IPS-18a (cell line): Measurements from ENCODE around the gene HDAC4.

Experiments used
- H3K27ac ChIP-seq: one replicate; pipeline ENCODE4 v1.5.1; 2013; ENCODE audit warnings: low read length
- H3K27me3 ChIP-seq: one replicate; pipeline ENCODE4 v1.6.1; 2013; ENCODE audit warnings: mild to moderate bottlenecking, low read length; ENCODE audit not compliant: control insufficient read depth, insufficient read depth
- H3K36me3 ChIP-seq: one replicate; pipeline ENCODE4 v1.6.1; 2013; ENCODE audit warnings: low read depth, low read length; ENCODE audit not compliant: control insufficient read depth
- H3K4me1 ChIP-seq: one replicate; pipeline ENCODE4 v1.6.1; 2013; ENCODE audit warnings: low read depth, low read length; ENCODE audit not compliant: control insufficient read depth
- H3K4me3 ChIP-seq: one replicate; pipeline ENCODE4 v1.5.1; 2013; ENCODE audit warnings: low read length
- H3K9ac ChIP-seq: one replicate; pipeline ENCODE4 v1.6.1; 2013; ENCODE audit warnings: mild to moderate bottlenecking, low read length, moderate library complexity
- H3K9me3 ChIP-seq: one replicate; pipeline ENCODE4 v1.6.1; 2013; ENCODE audit warnings: low read depth, low read length; ENCODE audit not compliant: control insufficient read depth

Gene HDAC4

DNA sequence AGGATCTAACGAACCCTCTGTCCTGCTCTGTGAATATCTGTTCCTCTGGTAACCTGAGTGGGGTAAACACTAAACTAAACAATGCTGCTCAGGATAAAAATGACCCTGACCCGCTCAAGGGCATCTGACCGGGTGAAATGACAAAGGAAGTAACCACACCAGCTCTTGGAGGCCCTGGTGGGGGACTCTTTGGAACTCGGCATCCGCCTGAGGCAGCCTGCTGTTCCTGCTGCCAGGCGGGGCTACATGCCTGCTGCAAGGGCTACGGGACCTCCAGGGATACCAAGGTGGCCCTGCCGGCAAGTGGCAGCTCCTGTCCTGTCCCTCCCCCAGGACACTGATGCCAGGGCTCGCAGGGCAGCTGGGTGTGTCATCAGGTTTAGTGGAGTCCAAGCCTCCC, 273.3 kb downstream of the HDAC4 start:
- H3K9ac ChIP-seq = no peak overlapping the region
- no peaks in the 10 kb centered on the region for H3K4me1 ChIP-seq
- no peaks in the 10 kb centered on the region for H3K27me3 ChIP-seq
- peaks cover 15% of the 10 kb centered on the region for H3K36me3 ChIP-seq
- H3K9me3 ChIP-seq = no peaks in the 10 kb centered on the region
- H3K27ac ChIP-seq = no peak overlapping the region
- no peak overlapping the region for H3K4me3 ChIP-seq

DNA sequence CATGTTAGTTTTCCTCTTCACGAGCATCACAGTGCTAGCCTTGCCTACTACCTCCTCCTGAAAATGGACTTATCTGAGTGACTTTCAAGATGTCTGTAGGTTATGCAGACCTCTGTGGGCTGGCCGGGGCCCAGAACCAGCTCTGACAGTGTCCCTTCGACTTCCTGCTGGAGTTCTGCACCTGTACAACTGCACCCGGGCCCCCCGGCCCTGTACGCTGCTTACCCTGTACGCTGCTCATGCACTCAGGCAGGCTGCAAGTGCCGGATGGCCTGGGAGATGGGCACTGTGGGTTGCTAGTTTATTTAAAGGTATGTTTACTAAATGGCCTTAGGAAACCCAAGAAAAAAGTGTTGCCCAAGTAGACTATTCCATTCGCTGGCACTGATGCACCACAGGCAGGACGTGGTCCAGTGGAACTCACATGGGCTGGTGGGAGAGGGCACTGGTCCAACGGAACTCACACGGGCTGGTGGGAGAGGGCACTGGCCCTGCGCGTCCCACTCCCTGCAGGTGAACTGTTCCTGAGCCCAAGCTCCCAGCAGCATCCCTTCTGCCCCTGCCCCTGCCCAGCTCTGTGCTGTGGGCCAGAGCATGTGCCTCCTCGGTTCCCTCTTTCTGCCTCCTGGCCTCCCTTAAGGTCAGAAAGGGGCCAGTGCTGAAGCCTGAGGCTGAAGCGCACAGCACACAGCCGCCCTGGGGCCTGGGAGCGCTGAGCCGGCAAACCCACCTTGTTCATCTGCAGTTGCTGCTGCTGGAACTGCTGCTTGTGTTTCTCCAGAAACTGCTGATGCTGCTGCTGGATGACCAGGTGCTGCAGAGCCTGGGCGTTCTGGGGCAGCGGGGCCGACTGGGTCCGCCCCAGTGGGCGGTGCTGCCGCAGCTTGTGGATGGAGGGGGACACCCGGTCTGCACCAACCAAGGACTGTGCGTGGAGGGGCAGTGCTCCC, 274.8 kb downstream of the HDAC4 start:
- no peak overlapping the region for H3K27ac ChIP-seq
- peaks cover 15% of the 10 kb centered on the region for H3K36me3 ChIP-seq
- no peaks in the 10 kb centered on the region for H3K4me1 ChIP-seq
- H3K4me3 ChIP-seq = no peak overlapping the region
- no peaks in the 10 kb centered on the region for H3K27me3 ChIP-seq
- H3K9ac ChIP-seq = no peak overlapping the region
- H3K9me3 ChIP-seq = no peaks in the 10 kb centered on the region

DNA sequence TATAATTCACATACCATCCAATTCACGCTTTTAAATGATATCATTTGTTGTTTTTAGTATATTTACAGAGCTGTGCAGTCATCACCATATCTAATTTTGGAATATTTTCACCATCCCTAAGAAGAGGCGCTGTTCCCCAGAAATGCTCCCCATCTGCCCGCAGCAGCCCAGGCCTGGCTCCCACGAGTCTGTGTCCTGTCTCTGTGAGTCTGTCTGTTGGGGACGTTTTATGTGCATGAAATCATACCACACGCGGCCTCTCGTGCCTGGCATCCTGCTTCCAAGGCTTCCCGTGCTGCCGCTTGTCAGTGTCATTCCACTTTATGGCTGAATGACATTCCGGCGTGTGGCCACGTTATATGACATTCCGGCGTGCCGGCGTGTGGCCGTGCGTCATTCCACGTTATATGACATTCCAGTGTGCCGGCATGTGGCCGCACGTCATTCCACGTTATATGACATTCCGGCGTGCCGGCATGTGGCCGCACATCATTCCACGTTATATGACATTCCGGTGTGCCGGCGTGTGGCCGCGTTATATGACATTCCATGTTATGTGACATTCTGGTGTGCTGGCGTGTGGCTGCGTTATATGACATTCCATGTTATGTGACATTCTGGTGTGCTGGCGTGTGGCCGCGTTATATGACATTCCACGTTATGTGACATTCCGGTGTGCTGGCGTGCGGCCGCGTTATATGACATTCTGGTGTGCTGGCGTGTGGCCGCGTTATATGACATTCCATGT, 276.5 kb downstream of the HDAC4 start:
- Histone ChIP-seq H3K9me3 (no peaks in the 10 kb centered on the region), H3K4me3 (no peak overlapping the region), H3K9ac (no peak overlapping the region), H3K36me3 (peaks cover 15% of the 10 kb centered on the region), H3K27ac (no peak overlapping the region), H3K27me3 (no peaks in the 10 kb centered on the region), H3K4me1 (no peaks in the 10 kb centered on the region)

DNA sequence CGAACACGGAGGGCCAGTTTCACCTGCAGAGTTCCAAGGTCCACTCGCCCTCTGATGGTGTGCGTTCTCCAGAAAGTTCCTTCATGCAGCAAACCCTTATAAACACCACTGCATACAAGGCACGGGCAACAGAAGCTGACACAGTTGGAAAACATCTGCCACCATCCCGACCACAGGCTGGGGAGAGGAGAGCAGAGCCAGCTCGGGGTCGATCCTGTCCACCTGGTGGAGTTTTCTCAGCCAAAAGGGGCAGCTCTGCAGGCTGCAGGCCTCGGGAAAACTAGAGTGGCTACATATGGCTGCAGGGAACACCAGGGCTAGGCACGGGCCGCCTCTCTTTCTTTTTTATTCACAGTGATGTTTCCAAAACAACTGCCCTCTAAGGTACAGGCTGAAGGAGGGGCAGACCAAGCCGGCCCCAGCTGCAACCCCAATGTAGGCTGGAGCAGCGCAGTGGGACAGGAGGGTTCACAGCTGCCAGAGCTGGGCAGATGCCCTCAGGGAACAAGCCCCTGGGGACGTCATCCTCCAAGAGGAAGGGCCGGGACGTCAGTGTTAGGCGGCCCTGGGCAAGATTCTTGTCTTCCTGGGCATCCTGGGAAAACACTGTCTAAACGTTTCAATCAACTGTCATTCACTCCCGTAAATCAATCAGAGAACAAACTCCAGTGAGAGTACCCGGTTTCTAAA, 278.3 kb downstream of the HDAC4 start:
- H3K36me3 ChIP-seq = peaks cover 15% of the 10 kb centered on the region
- no peaks in the 10 kb centered on the region for H3K9me3 ChIP-seq
- H3K4me3 ChIP-seq = no peak overlapping the region
- H3K4me1 ChIP-seq = no peaks in the 10 kb centered on the region
- H3K9ac ChIP-seq = no peak overlapping the region
- no peak overlapping the region for H3K27ac ChIP-seq
- H3K27me3 ChIP-seq = no peaks in the 10 kb centered on the region

DNA sequence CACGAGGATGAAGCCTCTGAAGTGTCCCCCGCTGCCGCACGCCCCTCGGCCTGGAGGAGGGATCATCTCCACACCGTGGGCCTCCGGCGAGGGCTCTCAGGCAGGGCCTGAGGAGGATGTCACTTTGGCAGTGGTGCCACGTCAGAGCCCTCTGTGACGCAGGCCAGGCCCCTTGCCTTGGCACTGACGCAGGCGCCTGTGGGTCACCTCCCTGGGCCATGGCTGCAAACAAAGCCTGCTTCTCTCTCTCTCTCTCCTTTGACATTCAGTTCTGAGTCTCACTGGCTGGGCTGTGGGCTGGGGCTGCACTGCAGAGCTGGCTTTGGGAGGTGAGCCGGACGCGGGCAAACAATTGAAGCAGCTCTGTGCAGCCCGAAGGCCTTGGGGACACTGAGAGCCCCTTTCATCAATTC, 279.2 kb downstream of the HDAC4 start:
- Histone ChIP-seq H3K4me1 (no peaks in the 10 kb centered on the region), H3K27me3 (no peaks in the 10 kb centered on the region), H3K36me3 (peaks cover 15% of the 10 kb centered on the region), H3K27ac (no peak overlapping the region), H3K9me3 (no peaks in the 10 kb centered on the region), H3K4me3 (no peak overlapping the region), H3K9ac (no peak overlapping the region)

DNA sequence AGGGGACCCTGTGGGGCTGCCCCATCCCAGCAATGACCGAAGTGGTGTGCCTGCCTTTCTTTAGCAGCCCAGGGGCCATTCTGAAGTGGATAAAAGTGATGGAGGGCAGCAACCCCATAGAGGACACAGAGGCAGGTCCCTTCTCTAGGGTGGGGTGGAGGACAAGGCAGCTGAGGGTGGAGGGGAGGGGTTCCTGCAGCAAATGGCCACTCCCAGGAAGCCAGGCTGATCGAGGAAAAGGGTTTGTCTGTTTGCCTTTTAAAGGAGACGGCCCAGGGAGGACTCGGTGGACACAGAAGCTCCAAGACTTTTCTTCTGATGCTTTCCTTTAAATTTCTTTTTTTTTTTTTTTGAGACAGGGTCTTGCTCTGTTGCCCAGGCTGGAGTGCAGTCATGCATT, 280.2 kb downstream of the HDAC4 start:
- H3K9ac ChIP-seq = no peak overlapping the region
- H3K9me3 ChIP-seq = no peaks in the 10 kb centered on the region
- H3K27me3 ChIP-seq = no peaks in the 10 kb centered on the region
- no peak overlapping the region for H3K27ac ChIP-seq
- no peak overlapping the region for H3K4me3 ChIP-seq
- H3K4me1 ChIP-seq = no peaks in the 10 kb centered on the region
- peaks cover 14% of the 10 kb centered on the region for H3K36me3 ChIP-seq

DNA sequence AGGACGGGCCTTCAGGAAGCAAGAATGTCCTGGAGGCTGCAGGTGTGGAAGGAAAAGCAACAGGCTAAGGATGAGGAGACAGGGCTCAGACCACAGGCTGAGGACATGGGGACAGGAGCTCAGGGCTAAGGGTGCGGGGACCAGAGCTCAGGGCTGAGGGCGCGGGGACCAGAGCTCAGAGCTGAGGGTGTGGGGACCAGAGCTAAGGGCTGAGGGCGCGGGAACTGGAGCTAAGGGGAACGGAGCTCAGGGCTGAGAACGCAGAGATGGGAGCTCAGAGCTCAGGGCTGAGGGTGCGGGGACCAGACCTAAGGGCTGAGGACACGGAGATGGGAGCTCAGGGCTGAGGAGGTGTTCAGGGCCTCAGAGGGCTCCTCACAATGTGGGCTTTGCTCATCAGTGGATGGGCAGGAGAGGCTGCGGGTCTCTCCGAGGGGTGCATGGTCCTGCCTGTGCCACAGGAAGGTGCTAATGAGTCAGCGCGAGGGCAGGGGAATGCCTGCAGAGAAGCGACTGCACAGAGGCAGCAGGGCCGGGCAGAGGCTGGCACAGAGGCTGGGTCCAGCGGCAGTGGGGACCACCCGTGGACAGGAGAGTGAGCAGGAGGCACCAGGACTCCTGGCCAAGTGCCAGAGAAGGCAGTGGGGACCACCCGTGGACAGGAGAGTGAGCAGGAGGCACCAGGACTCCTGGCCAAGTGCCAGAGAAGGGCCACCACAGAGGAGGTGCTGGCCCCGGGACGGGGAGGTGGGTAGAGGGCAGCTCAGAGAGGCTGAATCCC, 281.3 kb downstream of the HDAC4 start:
- Histone ChIP-seq H3K27ac (no peak overlapping the region), H3K27me3 (no peaks in the 10 kb centered on the region), H3K4me3 (no peak overlapping the region), H3K4me1 (no peaks in the 10 kb centered on the region), H3K9ac (no peak overlapping the region), H3K9me3 (no peaks in the 10 kb centered on the region), H3K36me3 (peaks cover 3% of the 10 kb centered on the region)

DNA sequence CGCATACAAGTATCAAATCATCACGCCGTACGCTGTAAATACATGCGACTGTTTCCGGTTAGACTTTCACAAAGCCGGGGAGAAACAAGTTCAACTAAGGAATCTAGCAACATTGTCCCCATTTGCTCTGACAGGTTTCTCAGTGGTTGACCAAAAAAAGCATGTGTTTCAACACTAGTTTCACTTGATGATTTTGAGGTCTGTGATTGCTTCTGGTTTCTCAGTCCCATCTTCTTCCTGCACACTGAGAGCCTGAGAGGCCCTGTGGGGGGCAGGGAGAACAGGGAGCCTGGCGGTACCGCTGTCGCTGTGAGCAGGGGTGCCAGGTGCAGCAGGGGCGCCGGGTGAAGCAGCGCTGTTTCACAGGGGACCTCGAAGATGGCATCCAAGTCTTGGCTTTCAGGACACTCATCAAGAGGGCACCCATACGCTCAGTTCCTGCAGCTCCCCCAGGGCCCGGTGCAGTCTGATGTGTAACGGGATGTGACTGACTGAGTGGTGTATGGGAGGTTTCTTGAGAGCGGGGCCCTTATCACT, 282.1 kb downstream of the HDAC4 start:
- Histone ChIP-seq H3K4me1 (no peaks in the 10 kb centered on the region), H3K27me3 (no peaks in the 10 kb centered on the region), H3K27ac (no peak overlapping the region), H3K4me3 (no peak overlapping the region), H3K9ac (no peak overlapping the region), H3K36me3 (no peaks in the 10 kb centered on the region), H3K9me3 (no peaks in the 10 kb centered on the region)

DNA sequence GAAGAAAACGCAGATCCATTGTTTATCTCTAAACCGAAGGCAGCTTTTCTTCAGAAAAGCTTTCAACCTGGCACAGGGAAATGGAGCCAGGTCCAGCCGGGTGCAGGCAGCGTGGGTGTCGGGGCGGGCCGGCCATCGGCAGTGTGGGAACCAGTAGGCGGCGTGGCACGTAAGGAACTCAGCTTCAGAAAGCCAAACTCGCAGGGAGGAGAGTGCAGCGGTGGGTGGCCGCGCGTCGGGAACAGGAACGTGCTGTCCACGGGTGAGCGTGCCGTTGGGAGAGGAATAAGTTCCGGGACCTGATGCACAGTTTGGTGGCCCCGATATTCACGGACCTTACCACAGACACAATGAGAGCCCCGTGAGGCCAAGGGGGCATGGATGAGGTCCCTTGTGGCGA, 282.6 kb downstream of the HDAC4 start:
- Histone ChIP-seq H3K9ac (no peak overlapping the region), H3K4me3 (no peak overlapping the region), H3K27me3 (no peaks in the 10 kb centered on the region), H3K27ac (no peak overlapping the region), H3K36me3 (no peaks in the 10 kb centered on the region), H3K9me3 (no peaks in the 10 kb centered on the region), H3K4me1 (no peaks in the 10 kb centered on the region)

DNA sequence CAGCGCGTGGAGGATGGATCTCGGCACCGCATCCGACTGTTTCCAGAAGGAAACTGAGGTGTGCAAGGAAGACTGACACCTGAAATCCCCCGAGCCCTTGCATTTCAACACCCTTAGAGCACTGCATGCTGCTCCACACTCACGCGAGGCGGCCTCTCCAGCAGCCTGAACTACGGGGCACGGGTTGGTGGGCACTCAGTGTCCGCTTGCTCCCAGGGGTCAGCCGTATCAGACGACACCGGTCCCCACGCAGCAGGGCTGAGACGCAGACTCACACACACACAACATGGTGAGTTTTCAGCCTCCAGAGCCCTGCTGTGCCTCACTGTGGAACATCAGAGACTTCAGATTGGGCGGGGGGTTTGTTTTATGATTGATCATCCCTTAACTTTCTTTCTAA, 283.0 kb downstream of the HDAC4 start:
- H3K36me3 ChIP-seq = no peaks in the 10 kb centered on the region
- H3K9me3 ChIP-seq = no peaks in the 10 kb centered on the region
- no peak overlapping the region for H3K27ac ChIP-seq
- H3K4me1 ChIP-seq = no peaks in the 10 kb centered on the region
- no peak overlapping the region for H3K4me3 ChIP-seq
- H3K9ac ChIP-seq = no peak overlapping the region
- H3K27me3 ChIP-seq = no peaks in the 10 kb centered on the region
